B cell (primary cell): ENCODE results near the gene TAS2R40.

ENCODE experiments used
- CTCF ChIP-seq: fragments of 200-600 bp; IDR thresholded peaks from one replicate; pipeline ENCODE4 v1.8.0; 2022; ENCODE audit warnings: antibody characterized with exemption, mild to moderate bottlenecking
- EZH2 ChIP-seq: IDR thresholded peaks from 2 replicates; pipeline ENCODE4 v1.6.1; 2012; ENCODE audit warnings: borderline replicate concordance, low read depth, mild to moderate bottlenecking, moderate library complexity, low read length; ENCODE audit not compliant: insufficient read depth, poor library complexity, severe bottlenecking

GRCh38 chr7:143244321-143244720 lies 22.5 kb downstream of the TAS2R40 start:
- no peak for TF ChIP-seq CTCF
- no peak for TF ChIP-seq EZH2
